Testis (tissue), 2 donors: ENCODE measurements around the gene MLLT1.

ENCODE experiments used
- CTCF ChIP-seq, 3 experiments: fragments of 450-650 bp in 2 of 3; fragments of 200-600 bp in 1 of 3; sonication (generic) in 1 of 3; IDR thresholded peaks; one replicate each; pipeline ENCODE4 v1.5.1; 2016 to 2019; ENCODE audit warnings: antibody characterized with exemption in 3 of 3, mild to moderate bottlenecking in 2 of 3, moderate library complexity in 1 of 3
- POLR2A ChIP-seq: fragments of 450-650 bp; IDR thresholded peaks from one replicate; pipeline ENCODE4 v1.6.1; 2017; ENCODE audit warnings: antibody characterized with exemption, mild to moderate bottlenecking, moderate library complexity

GRCh38 chr19:6224308-6224675, 55.5 kb downstream of the MLLT1 start:
- TF ChIP-seq POLR2A (no peak), CTCF (IDR thresholded peaks at IDR 0.05) (no peak)
